Prostate gland (tissue), 2 donors: ENCODE data around the gene SPATA31C1. TPM values are rescaled to one million over a fixed set of nuclear protein-coding genes. Genes with fewer than 3 reads are reported as not detected.

Experiments used
- DNase-seq: peaks from one replicate; pipeline ENCODE4 v3.0.0-alpha.2; 2019; ENCODE audit warnings: low spot score
- H3K27ac ChIP-seq, 2 donors: fragments of 200-600 bp; sonication (generic); 2 replicates each; pipeline ENCODE4 v1.5.1; 2017 to 2019
- H3K27me3 ChIP-seq: fragments of 200-600 bp; sonication (generic); replicated peaks from 2 replicates; pipeline ENCODE4 v1.5.1; 2019; ENCODE audit not compliant: insufficient read depth
- H3K36me3 ChIP-seq, 2 donors: fragments of 200-600 bp; sonication (generic); 1 replicate in 1 of 2; 2 replicates in 1 of 2; pipeline versions ENCODE4 v1.5.1 to v1.8.1; 2017 to 2019
- H3K4me1 ChIP-seq: fragments of 200-600 bp; sonication (generic); replicated peaks from 2 replicates; pipeline ENCODE4 v1.5.1; 2019
- H3K4me3 ChIP-seq, 2 donors: fragments of 200-600 bp; sonication (generic); 2 replicates each; pipeline ENCODE4 v1.5.1; 2017 to 2019
- H3K9me3 ChIP-seq: fragments of 200-600 bp; sonication (generic); 2 replicates; pipeline ENCODE4 v1.5.1; 2017
- CTCF ChIP-seq, 4 experiments: fragments of 200-600 bp in 2 of 4; fragments of 450-650 bp in 2 of 4; sonication (generic) in 2 of 4; IDR thresholded peaks; 1 replicate in 3 of 4; 2 replicates in 1 of 4; pipeline ENCODE4 v1.5.1; 2016 to 2019; ENCODE audit warnings: antibody characterized with exemption in 4 of 4, mild to moderate bottlenecking in 2 of 4, moderate library complexity in 2 of 4
- POLR2A ChIP-seq: fragments of 450-650 bp; IDR thresholded peaks from one replicate; pipeline ENCODE4 v1.6.1; 2016; ENCODE audit warnings: antibody characterized with exemption, mild to moderate bottlenecking
- POLR2AphosphoS5 ChIP-seq: sonication (generic); formaldehyde crosslinking; IDR thresholded peaks from one replicate; pipeline ENCODE4 v1.6.1; 2017; ENCODE audit warnings: antibody characterized with exemption
- WGBS: methylation state at CpG from one replicate; pipeline ENCODE4 v1.1.5; 2018; 5-methylcytosine and 5-hydroxymethylcytosine counted together
- intact Hi-C: fragments of 100-400 bp; cut with DNase I; formaldehyde crosslinking; loops from one replicate; pipeline ENCODE4 v1.14.2; 2022
- total RNA-seq, 2 donors: library from RNA; depleted of rRNA; stranded (reverse); fragments of >200 nt; gene quantifications; one replicate each; pipeline ENCODE4 v1.1.0, GENCODE V29; 2016

Gene SPATA31C1
- total RNA-seq, 2 donors from 2014 or later, result 0.97 TPM; not detected in 1

- 93% methylated on average over 1 of the region's 1 CpG for WGBS
- Histone ChIP-seq H3K4me3 (no peak overlapping the region), H3K9me3 (no peaks in the 10 kb centered on the region), H3K4me1 (no peaks in the 10 kb centered on the region), H3K36me3 (no peaks in the 10 kb centered on the region), H3K27ac (no peak overlapping the region), H3K27me3 (no peaks in the 10 kb centered on the region)
- intact Hi-C loops, result no loop called here
- no peak for TF ChIP-seq CTCF (IDR thresholded peaks at IDR 0.05)
- TF ChIP-seq POLR2A, result no peak
- no peak for TF ChIP-seq POLR2AphosphoS5
- DNase-seq, result no peak
Observed at GRCh38 chr9:87958591-87958990, 40.8 kb downstream of the SPATA31C1 start.

GRCh38 chr9:87959916-87960581 lies 42.3 kb downstream of the SPATA31C1 start:
- no peaks in the 10 kb centered on the region for H3K4me1 ChIP-seq
- TF ChIP-seq POLR2AphosphoS5 (no peak), POLR2A (no peak), CTCF (IDR thresholded peaks at IDR 0.05) (no peak)
- no peaks in the 10 kb centered on the region for H3K36me3 ChIP-seq
- H3K27ac ChIP-seq, result no peak overlapping the region
- DNase-seq, result no peak
- no peak overlapping the region for H3K4me3 ChIP-seq
- no peaks in the 10 kb centered on the region for H3K27me3 ChIP-seq
- WGBS, result 44% methylated on average over 4 of the region's 4 CpGs
- H3K9me3 ChIP-seq, result no peaks in the 10 kb centered on the region
- intact Hi-C loops, result no loop called here

- intact Hi-C loops, result no loop called here
- no peak for DNase-seq
- Histone ChIP-seq H3K4me3 (no peak overlapping the region), H3K4me1 (no peaks in the 10 kb centered on the region), H3K27ac (no peak overlapping the region), H3K36me3 (peaks cover 0 to 10% of the 10 kb centered on the region in 2 donors), H3K9me3 (no peaks in the 10 kb centered on the region), H3K27me3 (no peaks in the 10 kb centered on the region)
- TF ChIP-seq CTCF (IDR thresholded peaks at IDR 0.05) (no peak), POLR2A (no peak), POLR2AphosphoS5 (no peak)
- 74% methylated on average over 5 of the region's 6 CpGs for WGBS
Observed at GRCh38 chr9:87963770-87964169, 46.0 kb downstream of the SPATA31C1 start.

GRCh38 chr9:87964826-87965225 lies 47.1 kb downstream of the SPATA31C1 start:
- Histone ChIP-seq H3K4me3 (no peak overlapping the region), H3K36me3 (peaks cover 0 to 13% of the 10 kb centered on the region in 2 donors), H3K27ac (no peak overlapping the region), H3K9me3 (no peaks in the 10 kb centered on the region), H3K27me3 (no peaks in the 10 kb centered on the region), H3K4me1 (no peaks in the 10 kb centered on the region)
- no peak for TF ChIP-seq POLR2AphosphoS5
- TF ChIP-seq POLR2A, result no peak
- TF ChIP-seq CTCF (IDR thresholded peaks at IDR 0.05), result no peak
- intact Hi-C loops, result no loop called here
- 71% methylated on average over 4 of the region's 4 CpGs for WGBS
- no peak for DNase-seq

- intact Hi-C loops, result no loop called here
- H3K27me3 ChIP-seq, result no peaks in the 10 kb centered on the region
- no peaks in the 10 kb centered on the region for H3K4me1 ChIP-seq
- no peak overlapping the region for H3K4me3 ChIP-seq
- peaks cover 0 to 13% of the 10 kb centered on the region in 2 donors for H3K36me3 ChIP-seq
- WGBS, result 83% methylated on average over 6 of the region's 6 CpGs
- no peaks in the 10 kb centered on the region for H3K9me3 ChIP-seq
- H3K27ac ChIP-seq, result no peak overlapping the region
- TF ChIP-seq POLR2A (no peak), POLR2AphosphoS5 (no peak), CTCF (IDR thresholded peaks at IDR 0.05) (no peak)
- no peak for DNase-seq
Observed at GRCh38 chr9:87968155-87968554, 50.4 kb downstream of the SPATA31C1 start.
